H9 (cell line): Measurements from ENCODE around the gene FAM83C. TPM values are rescaled to one million over a fixed set of nuclear protein-coding genes. Genes with fewer than 3 reads are reported as not detected.

Experiments
- DNase-seq: peaks from one replicate; pipeline ENCODE4 v3.0.0-alpha.2; 2017
- H2AFZ ChIP-seq: one replicate; pipeline ENCODE4 v1.6.1; 2013; ENCODE audit warnings: mild to moderate bottlenecking, low read length, control low read depth, moderate library complexity
- H2AK5ac ChIP-seq: 2 replicates; pipeline ENCODE4 v1.6.1; 2013; ENCODE audit warnings: low read length, control low read depth, mixed read lengths; ENCODE audit not compliant: insufficient read length
- H2BK120ac ChIP-seq: one replicate; pipeline ENCODE4 v1.6.1; 2013; ENCODE audit warnings: low read depth, mild to moderate bottlenecking, low read length, control low read depth, inconsistent platforms; ENCODE audit not compliant: poor library complexity, severe bottlenecking
- H2BK12ac ChIP-seq: 2 replicates; pipeline ENCODE4 v1.6.1; 2013; ENCODE audit warnings: low read length, control low read depth, mixed read lengths, low read depth; ENCODE audit not compliant: insufficient read length
- H2BK15ac ChIP-seq: 2 replicates; pipeline ENCODE4 v1.6.1; 2013; ENCODE audit warnings: low read depth, low read length, control low read depth
- H2BK20ac ChIP-seq: one replicate; pipeline ENCODE4 v1.6.1; 2013; ENCODE audit warnings: low read depth, mild to moderate bottlenecking, low read length, control low read depth, inconsistent platforms; ENCODE audit not compliant: poor library complexity, severe bottlenecking
- H2BK5ac ChIP-seq: 2 replicates; pipeline ENCODE4 v1.6.1; 2013; ENCODE audit warnings: low read length, control low read depth, mixed read lengths; ENCODE audit not compliant: insufficient read length
- H3K14ac ChIP-seq: 2 replicates; pipeline ENCODE4 v1.6.1; 2013; ENCODE audit warnings: low read length, control low read depth; ENCODE audit not compliant: insufficient read depth
- H3K18ac ChIP-seq: 2 replicates; pipeline ENCODE4 v1.6.1; 2013; ENCODE audit warnings: low read depth, mild to moderate bottlenecking, mixed read lengths, low read length, control low read depth; ENCODE audit not compliant: insufficient read length
- H3K23ac ChIP-seq: 2 replicates; pipeline ENCODE4 v1.6.1; 2013; ENCODE audit warnings: low read length, control low read depth, mixed read lengths, low read depth; ENCODE audit not compliant: insufficient read length
- H3K23me2 ChIP-seq: 2 replicates; pipeline ENCODE4 v1.6.1; 2013; ENCODE audit warnings: low read depth, mild to moderate bottlenecking, mixed read lengths, low read length, control low read depth; ENCODE audit not compliant: insufficient read length, poor library complexity, severe bottlenecking
- H3K27ac ChIP-seq: 2 replicates; pipeline ENCODE4 v1.5.1; 2013; ENCODE audit warnings: low read length, control low read depth, mixed read lengths, low read depth; ENCODE audit not compliant: insufficient read length
- H3K27me3 ChIP-seq: 2 replicates; pipeline ENCODE4 v1.6.1; 2013; ENCODE audit warnings: low read length, control low read depth, inconsistent platforms; ENCODE audit not compliant: insufficient read depth
- H3K4ac ChIP-seq: 2 replicates; pipeline ENCODE4 v1.6.1; 2013; ENCODE audit warnings: low read depth, mild to moderate bottlenecking, control low read depth, inconsistent platforms, low read length, moderate library complexity
- H3K4me1 ChIP-seq: 2 replicates; pipeline ENCODE4 v1.6.1; 2013; ENCODE audit warnings: low read length, control low read depth, inconsistent platforms; ENCODE audit not compliant: insufficient read depth
- H3K4me2 ChIP-seq: 2 replicates; pipeline ENCODE4 v1.6.1; 2013; ENCODE audit warnings: low read length, control low read depth, mixed read lengths; ENCODE audit not compliant: insufficient read length, insufficient read depth
- H3K56ac ChIP-seq: 2 replicates; pipeline ENCODE4 v1.6.1; 2013; ENCODE audit warnings: low read depth, mild to moderate bottlenecking, mixed read lengths, low read length, control low read depth; ENCODE audit not compliant: insufficient read length
- H3K79me1 ChIP-seq: 2 replicates; pipeline ENCODE4 v1.6.1; 2013; ENCODE audit warnings: low read depth, mild to moderate bottlenecking, moderate library complexity, low read length, control low read depth, inconsistent platforms; ENCODE audit not compliant: insufficient read depth, poor library complexity, severe bottlenecking
- H3K79me2 ChIP-seq: 2 replicates; pipeline ENCODE4 v1.6.1; 2013; ENCODE audit warnings: low read length, control low read depth, inconsistent platforms; ENCODE audit not compliant: insufficient read depth
- H3K9ac ChIP-seq: 2 replicates; pipeline ENCODE4 v1.6.1; 2013; ENCODE audit warnings: low read length, control low read depth, mixed read lengths; ENCODE audit not compliant: insufficient read length; ENCODE audit errors: extremely low read depth
- H3K9me3 ChIP-seq: one replicate; pipeline ENCODE4 v1.6.1; 2013; ENCODE audit warnings: low read depth, low read length, inconsistent platforms; ENCODE audit not compliant: control insufficient read depth
- H3T11ph ChIP-seq: one replicate; pipeline ENCODE4 v1.6.1; 2013; ENCODE audit warnings: mild to moderate bottlenecking, low read length, control low read depth, inconsistent platforms
- H4K20me1 ChIP-seq: one replicate; pipeline ENCODE4 v1.6.1; 2013; ENCODE audit not compliant: control insufficient read depth, insufficient read length, insufficient read depth
- H4K5ac ChIP-seq: 2 replicates; pipeline ENCODE4 v1.6.1; 2013; ENCODE audit warnings: low read depth, mild to moderate bottlenecking, mixed read lengths, low read length, control low read depth; ENCODE audit not compliant: insufficient read length
- H4K8ac ChIP-seq: replicated peaks from 2 replicates; pipeline ENCODE4 v1.6.1; 2013; ENCODE audit warnings: low read length, control low read depth, mixed read lengths, low read depth; ENCODE audit not compliant: insufficient read length
- H4K91ac ChIP-seq: 2 replicates; pipeline ENCODE4 v1.6.1; 2013; ENCODE audit warnings: low read depth, mild to moderate bottlenecking, moderate library complexity, mixed read lengths, low read length, control low read depth; ENCODE audit not compliant: insufficient read length
- H3K27ac Mint-ChIP-seq, 3 experiments: 2 replicates in 2 of 3; 3 replicates in 1 of 3; pipeline ENCODE4 v1.8.0; 2020 to 2021; ENCODE audit warnings: mixed read lengths in 3 of 3, mild to moderate bottlenecking in 1 of 3, moderate library complexity in 1 of 3
- H3K27me3 Mint-ChIP-seq: 2 replicates; pipeline ENCODE4 v1.8.0; 2021; ENCODE audit warnings: low read depth, mild to moderate bottlenecking, moderate library complexity, mixed read lengths
- H3K36me3 Mint-ChIP-seq, 3 experiments: 2 replicates in 2 of 3; 3 replicates in 1 of 3; pipeline ENCODE4 v1.8.0; 2020 to 2021; ENCODE audit warnings: low read depth in 3 of 3, mixed read lengths in 3 of 3; ENCODE audit not compliant: insufficient read depth in 1 of 3
- H3K4me1 Mint-ChIP-seq, 2 experiments: 2 replicates each; pipeline ENCODE4 v1.8.0; 2020; ENCODE audit warnings: mixed read lengths in 2 of 2
- H3K4me3 Mint-ChIP-seq, 2 experiments: 2 replicates in 1 of 2; 3 replicates in 1 of 2; pipeline ENCODE4 v1.8.0; 2020 to 2021; ENCODE audit warnings: mild to moderate bottlenecking in 2 of 2, mixed read lengths in 2 of 2, moderate library complexity in 1 of 2
- H3K9me3 Mint-ChIP-seq, 2 experiments: 2 replicates in 1 of 2; 3 replicates in 1 of 2; pipeline ENCODE4 v1.8.0; 2020; ENCODE audit warnings: mild to moderate bottlenecking in 2 of 2, mixed read lengths in 2 of 2, moderate library complexity in 1 of 2
- WGBS: extraction: QIAGEN DNeasy Blood & Tissue Kit; methylation state at CpG from one replicate; pipeline ENCODE4 v1.1.7; 2013; ENCODE audit warnings: missing lambda C conversion rate, low lambda C conversion rate, mixed read lengths; ENCODE audit not compliant: insufficient read length; ENCODE audit errors: extremely low coverage; 5-methylcytosine and 5-hydroxymethylcytosine counted together
- total RNA-seq: library from RNA; stranded (reverse); gene quantifications from 2 replicates; pipeline ENCODE4 v1.2.1, GENCODE V29; 2021
- TF ChIP-seq, protein P1 (sequence below): fragments of 200-600 bp; sonication (generic); conservative IDR thresholded peaks from 3 replicates; pipeline ENCODE4 v1.8.0; 2021; ENCODE audit warnings: antibody characterized with exemption, mild to moderate bottlenecking

Gene FAM83C
- total RNA-seq, 1 experiment from 2014 or later = not detected

DNA sequence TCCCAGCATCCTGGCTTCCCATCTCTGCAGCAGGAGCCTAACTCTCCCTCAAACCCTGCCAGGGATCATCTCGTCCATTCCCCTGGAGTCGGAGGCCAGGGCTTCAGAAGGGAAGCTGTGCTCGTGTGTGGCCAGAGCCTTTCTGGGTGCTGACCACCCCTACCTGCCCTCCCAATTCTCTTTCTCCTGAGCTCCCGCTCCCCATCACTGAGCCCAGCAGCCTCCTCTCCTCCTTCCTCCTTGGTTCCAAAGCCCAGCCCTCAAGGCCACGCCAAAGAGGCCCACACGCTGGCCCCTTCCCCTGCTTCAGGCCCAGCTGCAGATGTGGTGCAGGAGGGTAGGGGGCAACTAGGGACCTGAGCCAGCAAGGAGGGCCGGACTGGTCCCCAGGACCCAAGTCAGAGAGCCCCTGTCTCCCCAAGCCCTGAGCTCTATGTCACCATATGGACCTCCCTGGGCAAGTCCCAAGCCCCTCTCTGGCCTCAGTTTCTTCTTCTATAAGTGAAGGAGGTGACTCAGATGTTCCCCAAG, 1.3 kb downstream of the FAM83C start:
- Mint-ChIP-seq H3K27ac (no peak overlapping the region), H3K9me3 (no peaks in the 10 kb centered on the region), H3K27me3 (peaks cover 10% of the 10 kb centered on the region), H3K36me3 (no peaks in the 10 kb centered on the region; a peak in 1 of 7 replicates), H3K4me1 (peaks cover 0 to 3% of the 10 kb centered on the region in 2 experiments; a peak in 3 of 4 replicates), H3K4me3 (no peak overlapping the region)
- Histone ChIP-seq H3K9me3 (no peaks in the 10 kb centered on the region), H2BK20ac (no peak overlapping the region), H3K27ac (no peak overlapping the region), H3K4me2 (no peak overlapping the region), H2BK15ac (no peak overlapping the region), H3K4ac (no peak overlapping the region), H3K4me1 (no peaks in the 10 kb centered on the region; the same call in 1 of the 2 replicates), H3K18ac (no peak overlapping the region), H3K23me2 (no peaks in the 10 kb centered on the region), H2AK5ac (no peak overlapping the region), H3K23ac (no peak overlapping the region), H3K79me1 (no peaks in the 10 kb centered on the region), H4K91ac (no peak overlapping the region), H4K20me1 (no peaks in the 10 kb centered on the region), H3K9ac (no peak overlapping the region), H2AFZ (no peak overlapping the region), H2BK12ac (no peak overlapping the region), H3K79me2 (no peaks in the 10 kb centered on the region), H3K14ac (no peak overlapping the region), H4K8ac (no peak overlapping the region), H2BK120ac (no peak overlapping the region), H2BK5ac (no peak overlapping the region), H4K5ac (no peak overlapping the region), H3K56ac (no peak overlapping the region), H3K27me3 (no peaks in the 10 kb centered on the region), H3T11ph (no peak overlapping the region)
- WGBS = no CpG with 5 or more reads among the region's 7 CpGs
- TF ChIP-seq, protein P1, sequence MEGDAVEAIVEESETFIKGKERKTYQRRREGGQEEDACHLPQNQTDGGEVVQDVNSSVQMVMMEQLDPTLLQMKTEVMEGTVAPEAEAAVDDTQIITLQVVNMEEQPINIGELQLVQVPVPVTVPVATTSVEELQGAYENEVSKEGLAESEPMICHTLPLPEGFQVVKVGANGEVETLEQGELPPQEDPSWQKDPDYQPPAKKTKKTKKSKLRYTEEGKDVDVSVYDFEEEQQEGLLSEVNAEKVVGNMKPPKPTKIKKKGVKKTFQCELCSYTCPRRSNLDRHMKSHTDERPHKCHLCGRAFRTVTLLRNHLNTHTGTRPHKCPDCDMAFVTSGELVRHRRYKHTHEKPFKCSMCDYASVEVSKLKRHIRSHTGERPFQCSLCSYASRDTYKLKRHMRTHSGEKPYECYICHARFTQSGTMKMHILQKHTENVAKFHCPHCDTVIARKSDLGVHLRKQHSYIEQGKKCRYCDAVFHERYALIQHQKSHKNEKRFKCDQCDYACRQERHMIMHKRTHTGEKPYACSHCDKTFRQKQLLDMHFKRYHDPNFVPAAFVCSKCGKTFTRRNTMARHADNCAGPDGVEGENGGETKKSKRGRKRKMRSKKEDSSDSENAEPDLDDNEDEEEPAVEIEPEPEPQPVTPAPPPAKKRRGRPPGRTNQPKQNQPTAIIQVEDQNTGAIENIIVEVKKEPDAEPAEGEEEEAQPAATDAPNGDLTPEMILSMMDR = no peak
- DNase-seq = no peak
